OCI-LY1 (cell line): Measurements from ENCODE around the gene FASN.

ENCODE experiments used
- H2AFZ ChIP-seq: fragments of 200-600 bp; sonication (generic), shearing (Covaris generic); 2 replicates; pipeline ENCODE4 v1.6.0; 2014; ENCODE audit warnings: antibody characterized with exemption, mild to moderate bottlenecking, low read length
- H3F3A ChIP-seq: fragments of 200-600 bp; sonication (generic), shearing (Covaris generic); 2 replicates; pipeline ENCODE4 v1.6.0; 2014; ENCODE audit warnings: mild to moderate bottlenecking, antibody characterized with exemption, low read length, moderate library complexity; ENCODE audit not compliant: insufficient read depth
- H3K27ac ChIP-seq: fragments of 200-600 bp; sonication (generic); 2 replicates; pipeline ENCODE4 v1.5.1; 2014; ENCODE audit warnings: low read length, mixed run types, mild to moderate bottlenecking, low read depth; ENCODE audit not compliant: poor library complexity, severe bottlenecking
- H3K27me3 ChIP-seq: fragments of 200-600 bp; sonication (generic); 2 replicates; pipeline ENCODE4 v1.6.0; 2014; ENCODE audit warnings: antibody characterized with exemption, mild to moderate bottlenecking, low read length, moderate library complexity; ENCODE audit not compliant: insufficient read depth
- H3K36me3 ChIP-seq: fragments of 200-600 bp; sonication (generic); 2 replicates; pipeline ENCODE4 v1.6.1; 2014; ENCODE audit warnings: mild to moderate bottlenecking, antibody characterized with exemption, low read length, moderate library complexity, mixed read lengths; ENCODE audit not compliant: insufficient read depth
- H3K4me1 ChIP-seq: fragments of 200-600 bp; sonication (generic); 2 replicates; pipeline ENCODE4 v1.5.1; 2014; ENCODE audit warnings: mild to moderate bottlenecking, low read length, moderate library complexity; ENCODE audit not compliant: insufficient read depth, severe bottlenecking
- H3K4me2 ChIP-seq: fragments of 200-600 bp; sonication (generic), shearing (Covaris generic); 2 replicates; pipeline ENCODE4 v1.6.1; 2014; ENCODE audit warnings: low read length
- H3K4me3 ChIP-seq: fragments of 200-600 bp; sonication (generic); 2 replicates; pipeline ENCODE4 v1.5.1; 2014; ENCODE audit warnings: low read length, low read depth, mild to moderate bottlenecking, mixed read lengths; ENCODE audit not compliant: poor library complexity, severe bottlenecking
- H3K79me2 ChIP-seq: fragments of 200-600 bp; shearing (Covaris generic); 2 replicates; pipeline ENCODE4 v1.6.1; 2016; ENCODE audit warnings: mixed run types, low read length, mixed read lengths; ENCODE audit not compliant: insufficient read depth
- H3K9ac ChIP-seq: fragments of 200-600 bp; sonication (generic), shearing (Covaris generic); 2 replicates; pipeline ENCODE4 v1.6.1; 2014; ENCODE audit warnings: mild to moderate bottlenecking, low read length, mixed read lengths
- H3K9me2 ChIP-seq: fragments of 200-600 bp; sonication (generic), shearing (Covaris generic); 2 replicates; pipeline ENCODE4 v1.6.1; 2014; ENCODE audit warnings: low read depth, mild to moderate bottlenecking, low read length, mixed read lengths
- H3K9me3 ChIP-seq: fragments of 200-600 bp; shearing (Covaris generic); 2 replicates; pipeline ENCODE4 v1.6.1; 2014; ENCODE audit warnings: low read length, mixed read lengths
- H4K20me1 ChIP-seq: fragments of 200-600 bp; sonication (generic), shearing (Covaris generic); 2 replicates; pipeline ENCODE4 v1.6.0; 2016; ENCODE audit warnings: mild to moderate bottlenecking, low read length; ENCODE audit not compliant: insufficient read depth
- CTCF ChIP-seq: fragments of 200-600 bp; sonication (generic), shearing (Covaris generic); IDR thresholded peaks from 2 replicates; pipeline ENCODE4 v1.5.1; 2017; ENCODE audit warnings: mild to moderate bottlenecking, antibody characterized with exemption, low read length, moderate library complexity, mixed read lengths
- EZH2 ChIP-seq: fragments of 200-600 bp; sonication (generic), shearing (Covaris generic); IDR thresholded peaks from 2 replicates; pipeline ENCODE4 v1.8.0; 2017; ENCODE audit warnings: borderline replicate concordance, mixed run types, mild to moderate bottlenecking, antibody characterized with exemption, low read length, moderate library complexity, mixed read lengths

The FASN gene

GRCh38 chr17:82047914-82048570, 50.0 kb downstream of the FASN start:
- no peak for TF ChIP-seq EZH2
- Histone ChIP-seq H3K4me3 (no peak overlapping the region), H3K27ac (no peak overlapping the region), H3K4me1 (peaks cover 20% of the 10 kb centered on the region), H3K9ac (no peak overlapping the region), H4K20me1 (no peaks in the 10 kb centered on the region), H3K79me2 (0 out of 2 replicates have a peak, but pooled peaks cover 4% of the 10 kb centered on the region), H3F3A (no peaks in the 10 kb centered on the region), H3K9me3 (no peaks in the 10 kb centered on the region), H2AFZ (no peak overlapping the region), H3K9me2 (no peaks in the 10 kb centered on the region), H3K36me3 (no peaks in the 10 kb centered on the region; the same call in none of the 2 replicates), H3K4me2 (no peak overlapping the region), H3K27me3 (no peaks in the 10 kb centered on the region)

GRCh38 chr17:82047379-82047778, 50.7 kb downstream of the FASN start:
- H3K4me1 ChIP-seq: peaks cover 13% of the 10 kb centered on the region
- TF ChIP-seq CTCF (no peak), EZH2 (no peak)
- no peak overlapping the region for H3K27ac ChIP-seq
- H2AFZ ChIP-seq: no peak overlapping the region
- no peaks in the 10 kb centered on the region for H3K27me3 ChIP-seq
- H3K9me2 ChIP-seq: no peaks in the 10 kb centered on the region
- no peak overlapping the region for H3K4me2 ChIP-seq
- H3F3A ChIP-seq: no peaks in the 10 kb centered on the region
- H3K4me3 ChIP-seq: no peak overlapping the region
- 0 out of 2 replicates have a peak, but pooled peaks cover 3% of the 10 kb centered on the region for H3K79me2 ChIP-seq
- H3K9me3 ChIP-seq: no peaks in the 10 kb centered on the region
- no peaks in the 10 kb centered on the region for H4K20me1 ChIP-seq
- no peaks in the 10 kb centered on the region; the same call in none of the 2 replicates for H3K36me3 ChIP-seq
- no peak overlapping the region for H3K9ac ChIP-seq

- no peaks in the 10 kb centered on the region for H3K9me3 ChIP-seq
- no peak overlapping the region for H3K27ac ChIP-seq
These were observed 51.1 kb downstream of the FASN start for GRCh38 chr17:82046903-82047302.

More at GRCh38 chr17:82046903-82047302, 51.1 kb downstream of the FASN start:
- Histone ChIP-seq H3K4me1 (peaks cover 11% of the 10 kb centered on the region), H3K4me3 (no peak overlapping the region), H2AFZ (no peak overlapping the region), H3K27me3 (no peaks in the 10 kb centered on the region), H3F3A (no peaks in the 10 kb centered on the region), H3K9ac (no peak overlapping the region), H3K36me3 (no peaks in the 10 kb centered on the region; the same call in none of the 2 replicates), H4K20me1 (no peaks in the 10 kb centered on the region), H3K79me2 (no peaks in the 10 kb centered on the region), H3K4me2 (no peak overlapping the region), H3K9me2 (no peaks in the 10 kb centered on the region)
- TF ChIP-seq CTCF (no peak), EZH2 (no peak)
